Osteoblast (primary cell): ENCODE results near the gene DGCR6L. TPM values are rescaled to one million over a fixed set of nuclear protein-coding genes. Genes with fewer than 3 reads are reported as not detected.
"Not testable (repeated sequence)": the region's sequence is repeated elsewhere in the genome, so short reads cannot be mapped to it uniquely, and the experiment has no call there.

Experiments used
- DNase-seq: peaks from one replicate; pipeline ENCODE4 v3.0.0; 2011; ENCODE audit warnings: low spot score, mixed read lengths; ENCODE audit not compliant: insufficient read length; ENCODE audit errors: missing footprints
- H2AFZ ChIP-seq: 2 replicates; pipeline ENCODE4 v1.6.0; 2011; ENCODE audit warnings: mild to moderate bottlenecking, low read length
- H3K27ac ChIP-seq: 2 replicates; pipeline ENCODE4 v1.5.1; 2011; ENCODE audit warnings: mild to moderate bottlenecking, low read depth, low read length, moderate library complexity
- H3K27me3 ChIP-seq: 2 replicates; pipeline ENCODE4 v1.6.0; 2012; ENCODE audit warnings: mild to moderate bottlenecking, control low read depth, inconsistent platforms, low read length, moderate library complexity; ENCODE audit not compliant: insufficient read depth
- H3K36me3 ChIP-seq: 2 replicates; pipeline ENCODE4 v1.5.1; 2011; ENCODE audit warnings: mild to moderate bottlenecking, low read length, control low read depth, moderate library complexity; ENCODE audit not compliant: insufficient read depth
- H3K4me1 ChIP-seq: 2 replicates; pipeline ENCODE4 v1.5.1; 2011; ENCODE audit warnings: mild to moderate bottlenecking, low read length, control low read depth, moderate library complexity; ENCODE audit not compliant: insufficient read depth
- H3K4me2 ChIP-seq: 2 replicates; pipeline ENCODE4 v1.6.0; 2011; ENCODE audit warnings: mild to moderate bottlenecking, low read length; ENCODE audit not compliant: insufficient read depth
- H3K4me3 ChIP-seq: fragments of 200-600 bp; sonication (generic); 3 replicates; pipeline ENCODE4 v1.5.1; 2012; ENCODE audit warnings: mild to moderate bottlenecking, low read length, inconsistent platforms; ENCODE audit not compliant: insufficient read depth
- H3K79me2 ChIP-seq: 2 replicates; pipeline ENCODE4 v1.6.0; 2012; ENCODE audit warnings: mild to moderate bottlenecking, low read length, control low read depth, inconsistent platforms; ENCODE audit not compliant: insufficient read depth
- H3K9me3 ChIP-seq: 2 replicates; pipeline ENCODE4 v1.5.1; 2011; ENCODE audit warnings: low read depth, low read length, control low read depth
- H4K20me1 ChIP-seq: 2 replicates; pipeline ENCODE4 v1.6.0; 2012; ENCODE audit warnings: mild to moderate bottlenecking, low read length, control low read depth; ENCODE audit not compliant: insufficient read depth
- CTCF ChIP-seq: IDR thresholded peaks from 2 replicates; pipeline ENCODE4 v1.5.1; 2011; ENCODE audit warnings: mild to moderate bottlenecking, low read depth, low read length, moderate library complexity; ENCODE audit errors: extremely low read depth
- total RNA-seq: library from RNA; depleted of rRNA; stranded (reverse); fragments of >200 nt; gene quantifications from 2 replicates; pipeline ENCODE4 v1.2.3, GENCODE V29; 2012

DGCR6L gene
- total RNA-seq = 58.9 and 60.8 TPM in 2 replicates

- peaks cover 11% of the 10 kb centered on the region for H4K20me1 ChIP-seq
- peak within 1 kb of the TSS; percentile 93 for H3K4me3 ChIP-seq
- peak within 1 kb of the TSS; percentile 91 for H3K4me2 ChIP-seq
- H3K27me3 ChIP-seq = no peaks in the 10 kb centered on the region
- peak; percentile 100 for DNase-seq
- peak within 1 kb of the TSS; percentile 85 for H2AFZ ChIP-seq
- no peaks in the 10 kb centered on the region for H3K9me3 ChIP-seq
- peaks cover 35% of the 10 kb centered on the region for H3K4me1 ChIP-seq
- no peak for TF ChIP-seq CTCF
- peak within 1 kb of the TSS; percentile 66 for H3K27ac ChIP-seq
- H3K79me2 ChIP-seq = peaks cover 39% of the 10 kb centered on the region
- H3K36me3 ChIP-seq = no peaks in the 10 kb centered on the region
These were observed at the start of gene DGCR6L for GRCh38 chr22:20319745-20320658. TSS of gene DGCR6L (minus strand) at chr22:20320060. CDS start at chr22:20319988, 72 bp downstream.

GRCh38 chr22:20368875-20369274 lies 49.0 kb upstream of the DGCR6L start:
- H3K27me3 ChIP-seq, DNase-seq, H3K79me2 ChIP-seq, H3K4me1 ChIP-seq, H3K4me2 ChIP-seq, H3K36me3 ChIP-seq, H2AFZ ChIP-seq, H3K4me3 ChIP-seq, H4K20me1 ChIP-seq, H3K27ac ChIP-seq, H3K9me3 ChIP-seq: not testable (repeated sequence)

GRCh38 chr22:20366841-20367240 lies 47.0 kb upstream of the DGCR6L start:
- not testable (repeated sequence) for H3K27me3 ChIP-seq, H3K9me3 ChIP-seq

GRCh38 chr22:20364335-20365260 lies 44.7 kb upstream of the DGCR6L start:
- not testable (repeated sequence) for H3K36me3 ChIP-seq, DNase-seq, H2AFZ ChIP-seq, H3K4me3 ChIP-seq, H3K4me1 ChIP-seq, H3K27me3 ChIP-seq, H3K79me2 ChIP-seq, H4K20me1 ChIP-seq, H3K27ac ChIP-seq, H3K9me3 ChIP-seq
- peak overlapping the region; percentile 50 for H3K4me2 ChIP-seq

More at GRCh38 chr22:20366841-20367240, 47.0 kb upstream of the DGCR6L start:
- not testable (repeated sequence) for H3K36me3 ChIP-seq, H3K79me2 ChIP-seq, H3K27ac ChIP-seq, DNase-seq, H3K4me2 ChIP-seq, H4K20me1 ChIP-seq, H2AFZ ChIP-seq, H3K4me3 ChIP-seq, H3K4me1 ChIP-seq

GRCh38 chr22:20362403-20362802 lies 42.5 kb upstream of the DGCR6L start:
- not testable (repeated sequence) for H3K9me3 ChIP-seq, H3K36me3 ChIP-seq, DNase-seq, H3K79me2 ChIP-seq, H3K27me3 ChIP-seq, H2AFZ ChIP-seq, H3K4me2 ChIP-seq, H3K4me1 ChIP-seq, H3K27ac ChIP-seq, H4K20me1 ChIP-seq, H3K4me3 ChIP-seq

- H3K36me3 ChIP-seq, DNase-seq, H4K20me1 ChIP-seq, H3K27ac ChIP-seq, H3K4me1 ChIP-seq, H3K4me3 ChIP-seq, H2AFZ ChIP-seq, H3K4me2 ChIP-seq, H3K9me3 ChIP-seq, H3K79me2 ChIP-seq, H3K27me3 ChIP-seq: not testable (repeated sequence)
These were observed 41.9 kb upstream of the DGCR6L start for GRCh38 chr22:20361752-20362229.

GRCh38 chr22:20360866-20361751 lies 41.2 kb upstream of the DGCR6L start:
- not testable (repeated sequence) for H3K9me3 ChIP-seq, H3K4me2 ChIP-seq, H4K20me1 ChIP-seq, H3K79me2 ChIP-seq, H3K4me3 ChIP-seq, H2AFZ ChIP-seq, H3K27me3 ChIP-seq, H3K27ac ChIP-seq, H3K36me3 ChIP-seq, H3K4me1 ChIP-seq
- DNase-seq = peak; percentile 10
